HepG2 (cell line): ENCODE data around the gene COL4A3. TPM values are rescaled to one million over a fixed set of nuclear protein-coding genes. Genes with fewer than 3 reads are reported as not detected.

ENCODE experiments used
- ATAC-seq: fragments of 200-7000 bp; cut with Tn5 transposase; 3 replicates; pipeline ENCODE4 v1.9.1; 2020; ENCODE audit warnings: mild to moderate bottlenecking, moderate library complexity
- BruUV-seq: library from RNA; stranded (reverse); fragments of 400-500 nt; replicated peaks from 2 replicates; lab custom pipeline; 2021; lab: Mats Ljungman, UMichigan
- CTCF ChIA-PET: fragments of 300-600 bp; formaldehyde crosslinking; extraction: SDS; loops from one replicate; lab custom pipeline; 2021; ENCODE audit warnings: low total read pairs, inconsistent platforms, low intra/inter-chr PET ratio; lab: Yijun Ruan, JAX
- POLR2A ChIA-PET: fragments of 350-600 bp; sonication (Branson Sonifier 250); formaldehyde crosslinking; loops from one replicate; lab custom pipeline; 2020; ENCODE audit warnings: antibody characterized with exemption, inconsistent platforms; lab: Yijun Ruan, JAX
- DNase-seq: peaks from one replicate; pipeline ENCODE4 v3.0.0-alpha.2; 2015; ENCODE audit warnings: low spot score
- FAIRE-seq: peaks from 3 replicates; lab custom pipeline; 2011; peaks lifted over from hg19 to GRCh38; lab: Jason Lieb, UNC
- H2AFZ ChIP-seq: one replicate; pipeline ENCODE4 v1.6.1; 2011; ENCODE audit warnings: low read length, inconsistent platforms
- H3K27ac ChIP-seq: fragments of 300-600 bp; 3 replicates; pipeline ENCODE4 v1.8.0; 2011; ENCODE audit warnings: mixed run types, mild to moderate bottlenecking, mixed read lengths, low read length, inconsistent platforms; ENCODE audit not compliant: insufficient read depth; ENCODE audit errors: extremely low read length
- H3K27me3 ChIP-seq, 2 experiments: fragments of 200-600 bp in 1 of 2; 2 replicates in 1 of 2; 3 replicates in 1 of 2; pipeline versions ENCODE4 v1.6.0 to v1.8.0; 2011; ENCODE audit warnings: low read length in 2 of 2, mild to moderate bottlenecking in 2 of 2, moderate library complexity in 2 of 2, inconsistent platforms in 1 of 2; ENCODE audit not compliant: insufficient read depth in 2 of 2, control insufficient read depth in 1 of 2
- H3K36me3 ChIP-seq, 2 experiments: fragments of 200-600 bp in 1 of 2; replicated peaks in 1 of 2; 2 replicates in 1 of 2; 3 replicates in 1 of 2; pipeline versions ENCODE4 v1.5.1 to v1.8.0; 2011; ENCODE audit warnings: low read length in 2 of 2, inconsistent platforms in 1 of 2; ENCODE audit not compliant: insufficient read depth in 2 of 2, control insufficient read depth in 1 of 2
- H3K4me1 ChIP-seq: 2 replicates; pipeline ENCODE4 v1.5.1; 2012; ENCODE audit warnings: low read length, inconsistent platforms; ENCODE audit not compliant: insufficient read depth
- H3K4me2 ChIP-seq: 2 replicates; pipeline ENCODE4 v1.6.0; 2011; ENCODE audit warnings: low read depth, low read length, inconsistent platforms
- H3K4me3 ChIP-seq, 3 experiments: fragments of 200-600 bp in 1 of 3; sonication (generic), shearing (Covaris generic) in 1 of 3; replicated peaks in 1 of 3; 2 replicates each; pipeline ENCODE4 v1.5.1; 2011 to 2016; ENCODE audit warnings: low read length in 3 of 3, inconsistent platforms in 2 of 3, low read depth in 2 of 3, mild to moderate bottlenecking in 2 of 3, control low read depth in 1 of 3, mixed read lengths in 1 of 3; ENCODE audit not compliant: insufficient read depth in 1 of 3
- H3K79me2 ChIP-seq: one replicate; pipeline ENCODE4 v1.6.1; 2011; ENCODE audit warnings: low read length, inconsistent platforms; ENCODE audit not compliant: insufficient read depth
- H3K9ac ChIP-seq: 2 replicates; pipeline ENCODE4 v1.6.0; 2011; ENCODE audit warnings: mild to moderate bottlenecking, low read depth, low read length, inconsistent platforms; ENCODE audit not compliant: insufficient read depth
- H3K9me3 ChIP-seq: 2 replicates; pipeline ENCODE4 v1.5.1; 2012; ENCODE audit warnings: mild to moderate bottlenecking, low read length
- H4K20me1 ChIP-seq: 2 replicates; pipeline ENCODE4 v1.6.0; 2011; ENCODE audit warnings: inconsistent platforms, mild to moderate bottlenecking, low read length, moderate library complexity; ENCODE audit not compliant: insufficient read depth
- AHR ChIP-seq: IDR thresholded peaks from 2 replicates; pipeline ENCODE4 v1.6.1; 2018; ENCODE audit warnings: missing genetic modification reagents, missing compliant biosample characterization
- ARHGAP35 ChIP-seq: sonication (generic); formaldehyde crosslinking; IDR thresholded peaks from 2 replicates; pipeline ENCODE4 v1.9.0; 2022; ENCODE audit warnings: mild to moderate bottlenecking, inconsistent platforms, moderate library complexity, missing genetic modification reagents, borderline replicate concordance
- FOXA1 ChIP-seq, 2 experiments: fragments of 450-650 bp in 1 of 2; sonication (generic) in 1 of 2; formaldehyde crosslinking in 1 of 2; IDR thresholded peaks; 2 replicates each; pipeline versions ENCODE4 v1.4.0 to v1.6.1; 2016 to 2020; ENCODE audit warnings: missing genetic modification reagents in 1 of 2
- HDAC1 ChIP-seq: sonication (generic); formaldehyde crosslinking; IDR thresholded peaks from 2 replicates; pipeline ENCODE4 v1.5.1; 2020; ENCODE audit warnings: mild to moderate bottlenecking, missing genetic modification reagents
- HDAC2 ChIP-seq: sonication (generic); formaldehyde crosslinking; IDR thresholded peaks from 2 replicates; pipeline ENCODE4 v1.4.0; 2020; ENCODE audit warnings: missing genetic modification reagents
- HNF4A ChIP-seq: sonication (generic); formaldehyde crosslinking; IDR thresholded peaks from 2 replicates; pipeline ENCODE4 v1.4.0; 2020; ENCODE audit warnings: missing genetic modification reagents
- JUN ChIP-seq: sonication (generic); formaldehyde crosslinking; IDR thresholded peaks from 2 replicates; pipeline ENCODE4 v1.4.0; 2020; ENCODE audit warnings: mild to moderate bottlenecking, missing genetic modification reagents
- KAT8 ChIP-seq: IDR thresholded peaks from 2 replicates; pipeline ENCODE4 v1.6.1; 2016; ENCODE audit warnings: missing genetic modification reagents, missing compliant biosample characterization
- MYC ChIP-seq: sonication (generic); formaldehyde crosslinking; IDR thresholded peaks from 2 replicates; pipeline ENCODE4 v1.9.0; 2021; ENCODE audit warnings: missing genetic modification reagents, borderline replicate concordance
- NFIC ChIP-seq: IDR thresholded peaks from 2 replicates; pipeline ENCODE4 v1.6.1; 2012; ENCODE audit warnings: mild to moderate bottlenecking, low read length, inconsistent platforms
- PAWR ChIP-seq: sonication (generic); formaldehyde crosslinking; IDR thresholded peaks from 2 replicates; pipeline ENCODE4 v1.4.0; 2020; ENCODE audit warnings: missing genetic modification reagents, mild to moderate bottlenecking, borderline replicate concordance
- SOX5 ChIP-seq: IDR thresholded peaks from 2 replicates; pipeline ENCODE4 v1.6.1; 2016; ENCODE audit warnings: borderline replicate concordance
- ZMYM2 ChIP-seq: sonication (generic); formaldehyde crosslinking; IDR thresholded peaks from 2 replicates; pipeline ENCODE4 v1.8.0; 2022; ENCODE audit warnings: mild to moderate bottlenecking, missing genetic modification reagents
- ZNF670 ChIP-seq: sonication (generic); formaldehyde crosslinking; IDR thresholded peaks from 2 replicates; pipeline ENCODE4 v1.8.0; 2022; ENCODE audit warnings: mild to moderate bottlenecking, missing genetic modification reagents, borderline replicate concordance
- WGBS: methylation state at CpG from one replicate; pipeline ENCODE4 v1.1.6; 2017; ENCODE audit warnings: low lambda C conversion rate; 5-methylcytosine and 5-hydroxymethylcytosine counted together
- in situ Hi-C: cut with HindIII; loops from 2 replicates; pipeline ENCODE4 v1.10.0; 2017; ENCODE audit warnings: low pct_unique_long_range_greater_than_20kb; ENCODE audit not compliant: extremely low pct_ligation_motif_present
- intact Hi-C: fragments of 100-400 bp; cut with micrococcal nuclease; formaldehyde crosslinking; loops from one replicate; pipeline ENCODE4 v1.10.0; 2022; ENCODE audit not compliant: unreplicated experiment
- polyA plus RNA-seq, 8 experiments: library from polyadenylated mRNA; depleted of rRNA in 3 of 8; stranded (reverse) in 7 of 8; unstranded in 1 of 8; fragments of >200 nt; fragmentation: Illumina TruSeq in 4 of 8; extraction: Trizol in 4 of 8; gene quantifications; 2 replicates each; pipeline versions ENCODE4 v1.2.1 to v1.2.3, GENCODE V29; 2011 to 2016; ENCODE audit warnings: low read depth in 4 of 8, missing spikeins in 1 of 8, mixed read lengths in 1 of 8; ENCODE audit not compliant: insufficient read depth in 1 of 8
- total RNA-seq, 5 experiments: library from RNA; depleted of rRNA; stranded (reverse); fragments of >200 nt; fragmentation: Illumina TruSeq; extraction: Trizol; gene quantifications; 2 replicates each; pipeline ENCODE4 v1.2.3, GENCODE V29; 2016; ENCODE audit warnings: low read depth in 1 of 5
- TF ChIP-seq, protein P1 (sequence below): sonication (generic); formaldehyde crosslinking; conservative IDR thresholded peaks from 2 replicates; pipeline ENCODE4 v1.8.0; 2022; ENCODE audit warnings: mild to moderate bottlenecking, moderate library complexity, missing genetic modification reagents
- TF ChIP-seq, protein P2 (sequence below): sonication (generic); formaldehyde crosslinking; IDR thresholded peaks from 2 replicates; pipeline ENCODE4 v1.5.0; 2020; ENCODE audit warnings: missing genetic modification reagents
- TF ChIP-seq, protein P3 (sequence below): sonication (generic); formaldehyde crosslinking; IDR thresholded peaks from 2 replicates; pipeline ENCODE4 v1.4.0; 2020; ENCODE audit warnings: missing genetic modification reagents, borderline replicate concordance

The COL4A3 gene
- total and polyA plus RNA-seq, 2 of the 13 experiments (the other 11 are each of a cell fraction or from before 2014, with no cell fraction given), result 0.02 TPM; not detected in 1

DNA sequence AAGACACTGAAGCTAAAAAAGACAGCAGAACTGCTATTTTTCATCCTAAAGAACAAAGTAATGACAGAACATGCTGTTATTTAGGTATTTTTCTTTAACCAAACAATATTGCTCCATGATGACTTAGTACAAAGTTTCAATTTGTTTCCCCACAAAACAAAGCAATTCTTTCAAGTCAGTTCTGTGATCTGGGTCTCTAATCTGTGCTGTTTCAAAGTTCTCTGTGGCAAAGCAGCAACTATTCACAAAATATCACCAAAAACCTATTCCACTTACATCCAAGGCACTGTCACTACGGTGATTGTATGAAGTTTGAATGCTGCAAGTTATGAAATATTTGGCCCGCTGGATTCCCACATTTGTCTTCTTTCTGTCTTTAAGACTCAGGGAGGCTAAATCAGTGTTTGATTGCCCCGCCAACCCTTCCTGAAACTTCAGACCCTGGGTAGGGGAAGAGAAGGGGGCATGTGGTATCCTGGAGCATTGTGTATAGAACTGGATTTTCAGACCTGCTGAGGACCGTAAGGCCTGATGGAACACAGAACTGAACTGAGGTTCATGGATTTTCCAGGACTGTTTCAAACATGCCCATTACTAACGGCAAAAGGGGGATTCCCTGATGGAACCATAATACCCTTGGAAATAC, 147.6 kb downstream of the COL4A3 start:
- H2AFZ ChIP-seq, result peak overlapping the region; percentile 86
- H3K79me2 ChIP-seq, result no peaks in the 10 kb centered on the region
- BruUV-seq, result TSS peak; percentile 97
- FAIRE-seq, result peak; percentile 43
- ATAC-seq, result peak; percentile 91
- intact Hi-C loops, result loop anchor here (2.0 to 5.0 kb wide), 2 partner anchors 15 to 75 kb away; no protein-coding TSS in a partner anchor
- ChIA-PET CTCF (no interaction called here), POLR2A (interaction anchor here (1.9 to 2.0 kb wide), 2 partner anchors 13 kb away, joined by 6 to 9 read pairs; partner anchors contain the start of gene MFF)
- H3K27me3 ChIP-seq, result no peaks in the 10 kb centered on the region
- H3K36me3 ChIP-seq, result no peaks in the 10 kb centered on the region
- no peaks in the 10 kb centered on the region for H3K9me3 ChIP-seq
- in situ Hi-C loops, result no loop called here
- H3K4me3 ChIP-seq, result peak overlapping the region; percentile 34 to 58 (median 54)
- H3K27ac ChIP-seq, result peak overlapping the region; percentile 81
- H4K20me1 ChIP-seq, result no peaks in the 10 kb centered on the region
- WGBS, result 6% methylated on average over 5 of the region's 5 CpGs
- H3K4me2 ChIP-seq, result peak overlapping the region; percentile 84
- H3K4me1 ChIP-seq, result peaks cover 57% of the 10 kb centered on the region
- peak; percentile 80 for DNase-seq
- peak overlapping the region; percentile 63 for H3K9ac ChIP-seq
- TF ChIP-seq HDAC1 (CRISPR knock-in tag) (peak; percentile 24; the same call in 1 of the 2 replicates), HNF4A (peak; percentile 71), FOXA1 (IDR thresholded peaks at IDR 0.05) (no peak), FOXA1 (CRISPR knock-in tag; IDR thresholded peaks at IDR 0.05) (0 out of 2 replicates have a peak, but pooled peaks have one; percentile 14), KAT8 (0 out of 2 replicates have a peak, but pooled peaks have one; percentile 12), HDAC2 (peak; percentile 41; the same call in 1 of the 2 replicates), MYC (no peak), JUN (no peak), ZNF670 (CRISPR knock-in tag) (no peak), AHR (CRISPR knock-in tag) (no peak), ZMYM2 (CRISPR knock-in tag) (no peak), ARHGAP35 (no peak), PAWR (no peak), SOX5 (peak; percentile 70; the same call in 1 of the 2 replicates), NFIC (peak; percentile 65)
- TF ChIP-seq, protein P1, sequence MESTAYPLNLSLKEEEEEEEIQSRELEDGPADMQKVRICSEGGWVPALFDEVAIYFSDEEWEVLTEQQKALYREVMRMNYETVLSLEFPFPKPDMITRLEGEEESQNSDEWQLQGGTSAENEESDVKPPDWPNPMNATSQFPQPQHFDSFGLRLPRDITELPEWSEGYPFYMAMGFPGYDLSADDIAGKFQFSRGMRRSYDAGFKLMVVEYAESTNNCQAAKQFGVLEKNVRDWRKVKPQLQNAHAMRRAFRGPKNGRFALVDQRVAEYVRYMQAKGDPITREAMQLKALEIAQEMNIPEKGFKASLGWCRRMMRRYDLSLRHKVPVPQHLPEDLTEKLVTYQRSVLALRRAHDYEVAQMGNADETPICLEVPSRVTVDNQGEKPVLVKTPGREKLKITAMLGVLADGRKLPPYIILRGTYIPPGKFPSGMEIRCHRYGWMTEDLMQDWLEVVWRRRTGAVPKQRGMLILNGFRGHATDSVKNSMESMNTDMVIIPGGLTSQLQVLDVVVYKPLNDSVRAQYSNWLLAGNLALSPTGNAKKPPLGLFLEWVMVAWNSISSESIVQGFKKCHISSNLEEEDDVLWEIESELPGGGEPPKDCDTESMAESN, result no peak
- TF ChIP-seq, protein P2, sequence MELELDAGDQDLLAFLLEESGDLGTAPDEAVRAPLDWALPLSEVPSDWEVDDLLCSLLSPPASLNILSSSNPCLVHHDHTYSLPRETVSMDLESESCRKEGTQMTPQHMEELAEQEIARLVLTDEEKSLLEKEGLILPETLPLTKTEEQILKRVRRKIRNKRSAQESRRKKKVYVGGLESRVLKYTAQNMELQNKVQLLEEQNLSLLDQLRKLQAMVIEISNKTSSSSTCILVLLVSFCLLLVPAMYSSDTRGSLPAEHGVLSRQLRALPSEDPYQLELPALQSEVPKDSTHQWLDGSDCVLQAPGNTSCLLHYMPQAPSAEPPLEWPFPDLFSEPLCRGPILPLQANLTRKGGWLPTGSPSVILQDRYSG (CRISPR knock-in tag), result no peak
- TF ChIP-seq, protein P3, sequence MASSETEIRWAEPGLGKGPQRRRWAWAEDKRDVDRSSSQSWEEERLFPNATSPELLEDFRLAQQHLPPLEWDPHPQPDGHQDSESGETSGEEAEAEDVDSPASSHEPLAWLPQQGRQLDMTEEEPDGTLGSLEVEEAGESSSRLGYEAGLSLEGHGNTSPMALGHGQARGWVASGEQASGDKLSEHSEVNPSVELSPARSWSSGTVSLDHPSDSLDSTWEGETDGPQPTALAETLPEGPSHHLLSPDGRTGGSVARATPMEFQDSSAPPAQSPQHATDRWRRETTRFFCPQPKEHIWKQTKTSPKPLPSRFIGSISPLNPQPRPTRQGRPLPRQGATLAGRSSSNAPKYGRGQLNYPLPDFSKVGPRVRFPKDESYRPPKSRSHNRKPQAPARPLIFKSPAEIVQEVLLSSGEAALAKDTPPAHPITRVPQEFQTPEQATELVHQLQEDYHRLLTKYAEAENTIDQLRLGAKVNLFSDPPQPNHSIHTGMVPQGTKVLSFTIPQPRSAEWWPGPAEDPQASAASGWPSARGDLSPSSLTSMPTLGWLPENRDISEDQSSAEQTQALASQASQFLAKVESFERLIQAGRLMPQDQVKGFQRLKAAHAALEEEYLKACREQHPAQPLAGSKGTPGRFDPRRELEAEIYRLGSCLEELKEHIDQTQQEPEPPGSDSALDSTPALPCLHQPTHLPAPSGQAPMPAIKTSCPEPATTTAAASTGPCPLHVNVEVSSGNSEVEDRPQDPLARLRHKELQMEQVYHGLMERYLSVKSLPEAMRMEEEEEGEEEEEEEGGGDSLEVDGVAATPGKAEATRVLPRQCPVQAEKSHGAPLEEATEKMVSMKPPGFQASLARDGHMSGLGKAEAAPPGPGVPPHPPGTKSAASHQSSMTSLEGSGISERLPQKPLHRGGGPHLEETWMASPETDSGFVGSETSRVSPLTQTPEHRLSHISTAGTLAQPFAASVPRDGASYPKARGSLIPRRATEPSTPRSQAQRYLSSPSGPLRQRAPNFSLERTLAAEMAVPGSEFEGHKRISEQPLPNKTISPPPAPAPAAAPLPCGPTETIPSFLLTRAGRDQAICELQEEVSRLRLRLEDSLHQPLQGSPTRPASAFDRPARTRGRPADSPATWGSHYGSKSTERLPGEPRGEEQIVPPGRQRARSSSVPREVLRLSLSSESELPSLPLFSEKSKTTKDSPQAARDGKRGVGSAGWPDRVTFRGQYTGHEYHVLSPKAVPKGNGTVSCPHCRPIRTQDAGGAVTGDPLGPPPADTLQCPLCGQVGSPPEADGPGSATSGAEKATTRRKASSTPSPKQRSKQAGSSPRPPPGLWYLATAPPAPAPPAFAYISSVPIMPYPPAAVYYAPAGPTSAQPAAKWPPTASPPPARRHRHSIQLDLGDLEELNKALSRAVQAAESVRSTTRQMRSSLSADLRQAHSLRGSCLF (CRISPR knock-in tag), result no peak
